Body of pancreas (tissue), 4 donors: ENCODE data around the gene OR51E1. TPM values are rescaled to one million over a fixed set of nuclear protein-coding genes. Genes with fewer than 3 reads are reported as not detected.

Experiments used
- ATAC-seq: fragments of 150-250 bp; one replicate; pipeline ENCODE4 v1.9.1; 2016
- DNase-seq, 4 donors: peaks; one replicate each; pipeline ENCODE4 v3.0.0-alpha.2; 2019
- H3K27ac ChIP-seq, 4 donors: fragments of 200-600 bp; sonication (generic); 1 replicate in 3 of 4; 2 replicates in 1 of 4; pipeline versions ENCODE4 v1.5.1 to v1.6.1; 2016 to 2019; ENCODE audit warnings: mild to moderate bottlenecking in 1 of 4, mixed read lengths in 1 of 4, moderate library complexity in 1 of 4
- H3K27me3 ChIP-seq, 2 donors: fragments of 200-600 bp; sonication (generic); one replicate each; pipeline ENCODE4 v1.6.0; 2016; ENCODE audit warnings: mild to moderate bottlenecking in 1 of 2
- H3K36me3 ChIP-seq, 2 donors: fragments of 200-600 bp; sonication (generic); replicated peaks in 1 of 2; 2 replicates each; pipeline ENCODE4 v1.5.1; 2016; ENCODE audit warnings: low read depth in 2 of 2; ENCODE audit not compliant: insufficient read depth in 1 of 2
- H3K4me1 ChIP-seq: fragments of 200-600 bp; sonication (generic); one replicate; pipeline ENCODE4 v1.6.0; 2016
- H3K4me3 ChIP-seq, 2 donors: fragments of 200-600 bp; sonication (generic); 1 replicate in 1 of 2; 2 replicates in 1 of 2; pipeline ENCODE4 v1.5.1; 2016 to 2019
- H3K9me3 ChIP-seq, 3 donors: fragments of 200-600 bp; sonication (generic); 1 replicate in 2 of 3; 2 replicates in 1 of 3; pipeline ENCODE4 v1.5.1; 2016
- CTCF ChIP-seq, 7 experiments: fragments of 450-650 bp in 4 of 7; fragments of 200-600 bp in 3 of 7; sonication (generic) in 3 of 7; IDR thresholded peaks; one replicate each; pipeline ENCODE4 v1.5.1; 2016 to 2019; ENCODE audit warnings: antibody characterized with exemption in 7 of 7
- POLR2A ChIP-seq, 3 donors: fragments of 450-650 bp; IDR thresholded peaks; one replicate each; pipeline ENCODE4 v1.6.1; 2016; ENCODE audit warnings: antibody characterized with exemption in 3 of 3, mild to moderate bottlenecking in 2 of 3
- WGBS, 2 donors: methylation state at CpG; one replicate each; pipeline ENCODE4 v1.1.5; 2017; 5-methylcytosine and 5-hydroxymethylcytosine counted together
- intact Hi-C: fragments of 100-400 bp; cut with DNase I; formaldehyde crosslinking; loops from one replicate; pipeline ENCODE4 v1.15.1; 2023
- total RNA-seq, 2 donors: library from RNA; depleted of rRNA; stranded (reverse); fragments of >200 nt; gene quantifications; one replicate each; pipeline ENCODE4 v1.1.0, GENCODE V29; 2016

The OR51E1 gene
- total RNA-seq, 2 donors from 2014 or later: not detected

- 49 to 74% methylated on average over 5 of the region's 5 CpGs for WGBS, 2 donors
- Histone ChIP-seq H3K4me1 (no peaks in the 10 kb centered on the region), H3K36me3 (no peaks in the 10 kb centered on the region), H3K27me3 (no peaks in the 10 kb centered on the region), H3K9me3 (no peaks in the 10 kb centered on the region), H3K27ac (no peak overlapping the region), H3K4me3 (no peak overlapping the region)
- no peak for ATAC-seq
- no peak for DNase-seq
- no peak for TF ChIP-seq CTCF (IDR thresholded peaks at IDR 0.05)
- TF ChIP-seq POLR2A (IDR thresholded peaks at IDR 0.05): no peak
- intact Hi-C loops: no loop called here
Observed at GRCh38 chr11:4658629-4659445, 15.1 kb downstream of the OR51E1 start.

GRCh38 chr11:4662876-4663275 is 19.1 kb downstream of the OR51E1 start:
- TF ChIP-seq POLR2A (IDR thresholded peaks at IDR 0.05) (no peak), CTCF (IDR thresholded peaks at IDR 0.05) (no peak)
- WGBS, 2 donors: 86 to 87% methylated on average over 6 of the region's 6 CpGs

GRCh38 chr11:4664183-4664582 is 20.4 kb downstream of the OR51E1 start:
- no peaks in the 10 kb centered on the region for H3K9me3 ChIP-seq
- no peaks in the 10 kb centered on the region for H3K4me1 ChIP-seq
- H3K4me3 ChIP-seq: no peak overlapping the region
- intact Hi-C loops: no loop called here
- DNase-seq (no peak), ATAC-seq (no peak)
- TF ChIP-seq CTCF (IDR thresholded peaks at IDR 0.05) (no peak), POLR2A (IDR thresholded peaks at IDR 0.05) (no peak)
- H3K27ac ChIP-seq: no peak overlapping the region
- 71 to 82% methylated on average over 3 of the region's 3 CpGs for WGBS, 2 donors
- no peaks in the 10 kb centered on the region for H3K27me3 ChIP-seq
- H3K36me3 ChIP-seq: no peaks in the 10 kb centered on the region

More at GRCh38 chr11:4662876-4663275, 19.1 kb downstream of the OR51E1 start:
- intact Hi-C loops: no loop called here
- no peak for ATAC-seq
- DNase-seq: no peak
- Histone ChIP-seq H3K4me1 (no peaks in the 10 kb centered on the region), H3K27ac (no peak overlapping the region), H3K27me3 (no peaks in the 10 kb centered on the region), H3K36me3 (no peaks in the 10 kb centered on the region), H3K4me3 (no peak overlapping the region), H3K9me3 (no peaks in the 10 kb centered on the region)

- H3K27ac ChIP-seq: no peak overlapping the region
- no peaks in the 10 kb centered on the region for H3K27me3 ChIP-seq
- intact Hi-C loops: no loop called here
- no peaks in the 10 kb centered on the region for H3K36me3 ChIP-seq
- no peak for DNase-seq
- H3K9me3 ChIP-seq: no peaks in the 10 kb centered on the region
- WGBS, 2 donors: 70 to 71% methylated on average over 3 of the region's 3 CpGs
- ATAC-seq: no peak
- H3K4me1 ChIP-seq: no peaks in the 10 kb centered on the region
- no peak overlapping the region for H3K4me3 ChIP-seq
- TF ChIP-seq POLR2A (IDR thresholded peaks at IDR 0.05) (no peak), CTCF (IDR thresholded peaks at IDR 0.05) (no peak)
Observed at GRCh38 chr11:4664786-4665185, 21.0 kb downstream of the OR51E1 start.

GRCh38 chr11:4665424-4665823 is 21.6 kb downstream of the OR51E1 start:
- ATAC-seq: no peak
- H3K27ac ChIP-seq: no peak overlapping the region
- no peaks in the 10 kb centered on the region for H3K36me3 ChIP-seq
- no peak for DNase-seq
- H3K9me3 ChIP-seq: no peaks in the 10 kb centered on the region
- WGBS, 2 donors: 59 to 68% methylated on average over 2 of the region's 2 CpGs
- H3K27me3 ChIP-seq: no peaks in the 10 kb centered on the region
- intact Hi-C loops: no loop called here
- H3K4me3 ChIP-seq: no peak overlapping the region
- TF ChIP-seq CTCF (IDR thresholded peaks at IDR 0.05): no peak
- no peak for TF ChIP-seq POLR2A (IDR thresholded peaks at IDR 0.05)
- H3K4me1 ChIP-seq: no peaks in the 10 kb centered on the region
